Activated T-cell treated with anti-CD3 and anti-CD28 coated beads, Interleukin-2, amount 50 U/mL, for 24 hours (primary cell): ENCODE data around the gene GRM2.

Experiments used
- DNase-seq: peaks from one replicate; pipeline ENCODE4 v3.0.0-alpha.2; 2020
- H3K27ac Mint-ChIP-seq: 2 replicates; pipeline ENCODE4 v1.8.0; 2020; ENCODE audit warnings: mild to moderate bottlenecking, mixed read lengths
- H3K27me3 Mint-ChIP-seq: 2 replicates; pipeline ENCODE4 v1.8.0; 2020; ENCODE audit warnings: mixed read lengths
- H3K36me3 Mint-ChIP-seq: 2 replicates; pipeline ENCODE4 v1.8.0; 2020; ENCODE audit warnings: low read depth, mixed read lengths
- H3K4me1 Mint-ChIP-seq: 2 replicates; pipeline ENCODE4 v1.8.0; 2020; ENCODE audit warnings: low read depth, mixed read lengths
- H3K4me3 Mint-ChIP-seq: 2 replicates; pipeline ENCODE4 v1.8.0; 2020; ENCODE audit warnings: mild to moderate bottlenecking, moderate library complexity, mixed read lengths
- H3K9me3 Mint-ChIP-seq: 2 replicates; pipeline ENCODE4 v1.8.0; 2020; ENCODE audit warnings: mixed read lengths

The GRM2 gene

DNA sequence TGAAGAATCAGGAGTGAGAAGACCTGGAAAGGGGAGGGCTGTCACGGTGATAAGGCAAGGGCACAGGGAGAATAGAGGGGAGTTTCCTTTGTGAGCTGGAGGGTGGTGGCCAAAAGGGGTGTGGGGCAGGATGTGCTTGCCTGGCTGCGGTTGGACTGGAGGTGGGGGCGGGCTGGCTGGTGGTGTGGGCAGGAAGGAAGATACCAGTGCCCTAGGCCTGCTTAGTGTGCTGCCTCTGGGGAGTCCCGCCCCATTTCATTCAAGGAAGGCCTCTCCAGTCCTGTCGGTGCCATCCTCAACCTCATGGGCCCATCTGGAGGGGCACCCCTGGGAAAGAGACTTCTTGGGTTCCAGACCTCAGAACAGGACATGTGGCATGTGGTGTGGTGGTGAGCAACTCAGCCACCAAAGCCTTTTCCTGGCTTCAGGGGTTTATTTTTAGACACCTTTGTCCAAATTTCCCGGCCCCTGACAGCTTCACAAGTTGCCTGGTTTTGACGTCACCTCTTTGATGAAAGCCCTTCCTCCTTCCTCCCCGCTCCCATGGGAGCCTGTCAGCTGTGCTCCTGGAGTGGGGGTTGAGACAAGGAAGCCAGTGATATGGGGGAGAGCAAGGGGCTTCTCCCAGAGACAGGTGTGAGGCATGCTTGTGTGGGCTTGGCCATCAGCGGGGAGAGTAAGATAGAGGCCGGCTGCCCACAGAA, 20.2 kb upstream of the GRM2 start:
- peak overlapping the region; percentile 91 for H3K27ac Mint-ChIP-seq
- peak; percentile 81 for DNase-seq
- no peaks in the 10 kb centered on the region for H3K27me3 Mint-ChIP-seq
- peaks cover 75% of the 10 kb centered on the region for H3K4me1 Mint-ChIP-seq
- H3K4me3 Mint-ChIP-seq: peak overlapping the region; percentile 52
- H3K36me3 Mint-ChIP-seq: peaks cover 84% of the 10 kb centered on the region
- no peaks in the 10 kb centered on the region for H3K9me3 Mint-ChIP-seq

- Mint-ChIP-seq H3K9me3 (no peaks in the 10 kb centered on the region), H3K36me3 (peaks cover 88% of the 10 kb centered on the region), H3K4me3 (no peak overlapping the region), H3K4me1 (peaks cover 65% of the 10 kb centered on the region), H3K27ac (peak overlapping the region; percentile 91), H3K27me3 (no peaks in the 10 kb centered on the region)
- no peak for DNase-seq
Observed at GRCh38 chr3:51687431-51688205, 19.2 kb upstream of the GRM2 start.

DNA sequence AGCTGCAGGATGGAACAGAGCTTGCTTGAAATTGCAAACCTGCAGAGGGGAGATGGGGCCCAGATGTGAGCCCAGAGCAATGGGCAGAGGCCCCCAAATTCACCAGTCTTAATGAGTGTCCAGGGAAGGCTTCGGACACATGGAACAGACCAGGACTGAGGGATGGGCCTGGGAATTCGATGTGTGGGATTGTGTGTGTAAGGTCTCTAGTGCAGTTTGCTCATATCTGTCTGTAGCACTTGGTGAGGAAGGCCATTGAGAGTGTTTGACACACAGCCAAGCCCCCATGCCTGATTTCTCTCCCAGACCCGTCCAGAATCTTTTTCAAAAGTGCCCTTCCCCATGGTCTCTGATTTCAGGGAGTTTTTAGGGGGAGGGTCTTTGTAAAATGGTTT, 18.7 kb upstream of the GRM2 start:
- Mint-ChIP-seq H3K9me3 (no peaks in the 10 kb centered on the region), H3K36me3 (peaks cover 86% of the 10 kb centered on the region), H3K4me3 (no peak overlapping the region), H3K27ac (no peak overlapping the region), H3K27me3 (no peaks in the 10 kb centered on the region), H3K4me1 (peaks cover 59% of the 10 kb centered on the region)
- no peak for DNase-seq

DNA sequence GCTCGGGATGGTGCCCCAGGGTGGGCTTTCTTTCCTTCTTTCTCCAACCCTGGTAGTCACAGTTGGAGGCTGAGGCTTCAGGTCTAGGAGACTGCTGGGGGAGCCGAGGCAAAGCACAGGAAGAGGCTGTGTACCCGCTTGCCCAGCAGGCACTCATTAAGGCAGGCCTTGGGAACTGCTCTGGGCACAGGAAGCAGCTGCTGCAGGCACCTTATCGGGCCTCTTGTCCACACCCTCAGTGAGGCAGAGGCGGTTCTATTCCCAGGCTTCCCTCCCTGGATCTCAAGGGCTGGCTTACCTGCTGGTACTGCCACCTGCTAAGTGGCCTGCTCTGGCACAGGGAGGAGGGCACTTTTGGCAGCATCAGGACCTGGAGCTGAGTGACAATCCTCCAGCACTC, 15.8 kb upstream of the GRM2 start:
- H3K36me3 Mint-ChIP-seq: peaks cover 79% of the 10 kb centered on the region
- DNase-seq: no peak
- no peak overlapping the region for H3K27ac Mint-ChIP-seq
- no peaks in the 10 kb centered on the region for H3K27me3 Mint-ChIP-seq
- H3K4me1 Mint-ChIP-seq: peaks cover 38% of the 10 kb centered on the region
- no peaks in the 10 kb centered on the region for H3K9me3 Mint-ChIP-seq
- H3K4me3 Mint-ChIP-seq: no peak overlapping the region

DNA sequence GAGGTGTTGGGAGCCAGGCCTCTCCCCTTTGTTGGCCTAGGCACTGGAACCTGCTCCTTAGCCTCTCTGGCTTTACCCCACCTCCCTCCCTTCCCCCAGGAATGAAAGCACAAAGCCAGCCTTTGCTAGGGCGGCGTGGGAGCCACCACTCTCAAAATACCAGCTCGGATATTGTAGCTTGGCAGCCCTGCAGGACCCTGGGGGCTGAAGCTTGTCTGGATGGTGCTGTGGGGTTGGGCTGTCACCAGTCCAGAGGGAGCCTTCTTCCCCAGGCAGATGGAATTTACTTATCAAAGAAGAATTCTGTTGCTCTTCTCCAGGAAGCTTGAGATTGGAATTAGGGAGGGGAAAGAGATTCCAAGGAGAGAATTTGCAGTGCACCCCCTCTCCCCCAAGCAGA, 14.9 kb upstream of the GRM2 start:
- H3K4me1 Mint-ChIP-seq: peaks cover 28% of the 10 kb centered on the region
- no peak for DNase-seq
- H3K27ac Mint-ChIP-seq: no peak overlapping the region
- H3K27me3 Mint-ChIP-seq: no peaks in the 10 kb centered on the region
- no peaks in the 10 kb centered on the region for H3K9me3 Mint-ChIP-seq
- no peak overlapping the region for H3K4me3 Mint-ChIP-seq
- peaks cover 77% of the 10 kb centered on the region for H3K36me3 Mint-ChIP-seq

GRCh38 chr3:51692980-51693395, 13.9 kb upstream of the GRM2 start:
- peaks cover 24% of the 10 kb centered on the region for H3K4me1 Mint-ChIP-seq
- H3K9me3 Mint-ChIP-seq: no peaks in the 10 kb centered on the region
- peaks cover 76% of the 10 kb centered on the region for H3K36me3 Mint-ChIP-seq

DNA sequence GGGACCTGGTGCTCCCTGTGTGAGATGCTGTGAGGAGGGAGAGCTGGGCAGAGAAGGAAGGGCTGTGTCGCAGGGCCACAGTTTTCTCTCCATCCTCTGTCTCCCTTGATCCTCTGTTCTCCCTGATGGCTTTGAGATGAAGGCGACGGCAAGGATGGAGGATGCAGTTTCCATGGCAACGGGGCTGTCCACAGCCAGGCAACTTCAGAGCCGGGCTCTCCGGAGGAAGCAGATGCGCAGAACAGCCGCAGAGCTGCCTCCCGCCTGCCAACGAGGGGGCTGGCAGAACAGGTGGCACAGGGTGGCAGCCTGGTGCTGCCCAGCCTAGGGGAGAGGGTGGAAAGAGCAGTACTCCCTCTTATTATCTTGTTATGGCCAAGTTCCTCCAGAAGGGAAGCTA, 9.9 kb upstream of the GRM2 start:
- Mint-ChIP-seq H3K9me3 (no peaks in the 10 kb centered on the region), H3K36me3 (peaks cover 78% of the 10 kb centered on the region)
- DNase-seq: no peak

More at GRCh38 chr3:51692980-51693395, 13.9 kb upstream of the GRM2 start:
- H3K27ac Mint-ChIP-seq: no peak overlapping the region
- H3K27me3 Mint-ChIP-seq: no peaks in the 10 kb centered on the region
- no peak overlapping the region for H3K4me3 Mint-ChIP-seq
- no peak for DNase-seq

DNA sequence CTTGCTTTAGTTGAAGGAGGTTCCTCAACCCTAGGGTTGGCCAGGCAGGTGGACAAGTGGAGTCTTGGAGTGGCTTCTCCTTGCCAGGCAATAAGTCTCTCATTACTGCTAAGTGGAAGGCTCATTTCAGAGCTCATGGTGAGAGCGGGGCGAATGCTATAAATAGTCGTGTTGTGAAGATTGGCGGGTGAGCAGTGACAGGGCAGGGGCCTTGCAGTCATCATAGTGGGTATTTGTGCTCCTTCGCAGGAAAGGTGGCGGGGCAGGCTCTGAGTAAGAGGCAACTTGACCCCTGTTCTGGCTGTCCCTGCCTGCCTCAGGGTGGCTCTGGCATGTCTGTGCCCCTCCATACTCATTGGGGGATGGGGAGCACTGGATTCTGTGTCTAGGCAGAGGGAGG, 8.7 kb upstream of the GRM2 start:
- peaks cover 18% of the 10 kb centered on the region for H3K4me1 Mint-ChIP-seq
- H3K27ac Mint-ChIP-seq: peak overlapping the region; percentile 58
- no peak overlapping the region for H3K4me3 Mint-ChIP-seq
- H3K27me3 Mint-ChIP-seq: no peaks in the 10 kb centered on the region
- no peaks in the 10 kb centered on the region for H3K9me3 Mint-ChIP-seq
- no peak for DNase-seq
- peaks cover 77% of the 10 kb centered on the region for H3K36me3 Mint-ChIP-seq

More for the DNA sequence above, 9.9 kb upstream of the GRM2 start:
- Mint-ChIP-seq H3K4me1 (peaks cover 18% of the 10 kb centered on the region), H3K4me3 (no peak overlapping the region), H3K27ac (no peak overlapping the region), H3K27me3 (no peaks in the 10 kb centered on the region)

DNA sequence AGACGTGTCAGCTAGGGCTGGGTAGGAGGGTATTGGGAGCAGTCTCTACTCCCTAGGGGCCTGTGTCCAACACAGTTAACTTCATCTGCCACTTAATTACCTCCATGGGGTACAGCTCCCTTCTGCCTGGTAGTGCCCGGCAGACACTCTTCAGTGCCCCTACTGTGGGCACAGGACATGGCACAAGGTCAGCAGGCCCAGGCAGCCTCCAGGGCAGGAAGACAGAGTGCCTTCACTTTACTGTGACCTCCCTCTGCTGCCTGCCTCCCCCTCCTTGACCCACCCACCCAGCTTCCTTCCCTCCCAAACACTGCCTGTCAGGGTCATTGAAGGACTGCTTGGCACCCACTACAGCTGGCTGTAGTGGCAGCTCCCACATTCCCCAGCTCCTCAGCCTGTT, 6.5 kb upstream of the GRM2 start:
- H3K27me3 Mint-ChIP-seq: no peaks in the 10 kb centered on the region
- no peak overlapping the region for H3K4me3 Mint-ChIP-seq
- H3K27ac Mint-ChIP-seq: no peak overlapping the region
- H3K4me1 Mint-ChIP-seq: peaks cover 18% of the 10 kb centered on the region
- peaks cover 79% of the 10 kb centered on the region for H3K36me3 Mint-ChIP-seq
- no peak for DNase-seq
- H3K9me3 Mint-ChIP-seq: no peaks in the 10 kb centered on the region

DNA sequence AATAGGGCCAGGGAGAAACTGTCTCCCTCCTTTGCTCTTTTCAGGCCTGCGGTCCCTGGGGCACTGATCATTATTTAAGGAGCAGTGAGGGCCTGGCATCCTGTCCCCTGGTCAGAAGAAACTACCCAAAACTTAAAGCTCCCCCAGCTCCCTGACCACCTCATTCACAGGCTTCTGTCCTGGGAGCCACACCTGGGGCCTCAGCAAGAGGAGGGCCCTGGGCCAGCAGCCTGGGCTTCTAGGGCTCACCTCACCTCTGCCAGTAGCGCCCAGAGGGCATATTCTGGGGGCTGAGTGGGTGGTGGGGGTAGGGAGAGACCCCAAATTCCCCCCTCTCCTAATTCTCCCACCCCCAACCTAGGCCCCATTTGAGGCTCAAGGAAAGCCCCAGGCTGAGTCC, 4.7 kb upstream of the GRM2 start:
- Mint-ChIP-seq H3K36me3 (peaks cover 71% of the 10 kb centered on the region), H3K9me3 (no peaks in the 10 kb centered on the region), H3K27ac (no peak overlapping the region), H3K27me3 (no peaks in the 10 kb centered on the region), H3K4me1 (peaks cover 29% of the 10 kb centered on the region), H3K4me3 (no peak overlapping the region)
- no peak for DNase-seq

GRCh38 chr3:51703068-51703760, 3.7 kb upstream of the GRM2 start:
- H3K4me1 Mint-ChIP-seq: peaks cover 26% of the 10 kb centered on the region
- no peaks in the 10 kb centered on the region for H3K9me3 Mint-ChIP-seq
- peaks cover 61% of the 10 kb centered on the region for H3K36me3 Mint-ChIP-seq
- no peak overlapping the region for H3K4me3 Mint-ChIP-seq
- DNase-seq: no peak
- H3K27ac Mint-ChIP-seq: no peak overlapping the region
- H3K27me3 Mint-ChIP-seq: no peaks in the 10 kb centered on the region

DNA sequence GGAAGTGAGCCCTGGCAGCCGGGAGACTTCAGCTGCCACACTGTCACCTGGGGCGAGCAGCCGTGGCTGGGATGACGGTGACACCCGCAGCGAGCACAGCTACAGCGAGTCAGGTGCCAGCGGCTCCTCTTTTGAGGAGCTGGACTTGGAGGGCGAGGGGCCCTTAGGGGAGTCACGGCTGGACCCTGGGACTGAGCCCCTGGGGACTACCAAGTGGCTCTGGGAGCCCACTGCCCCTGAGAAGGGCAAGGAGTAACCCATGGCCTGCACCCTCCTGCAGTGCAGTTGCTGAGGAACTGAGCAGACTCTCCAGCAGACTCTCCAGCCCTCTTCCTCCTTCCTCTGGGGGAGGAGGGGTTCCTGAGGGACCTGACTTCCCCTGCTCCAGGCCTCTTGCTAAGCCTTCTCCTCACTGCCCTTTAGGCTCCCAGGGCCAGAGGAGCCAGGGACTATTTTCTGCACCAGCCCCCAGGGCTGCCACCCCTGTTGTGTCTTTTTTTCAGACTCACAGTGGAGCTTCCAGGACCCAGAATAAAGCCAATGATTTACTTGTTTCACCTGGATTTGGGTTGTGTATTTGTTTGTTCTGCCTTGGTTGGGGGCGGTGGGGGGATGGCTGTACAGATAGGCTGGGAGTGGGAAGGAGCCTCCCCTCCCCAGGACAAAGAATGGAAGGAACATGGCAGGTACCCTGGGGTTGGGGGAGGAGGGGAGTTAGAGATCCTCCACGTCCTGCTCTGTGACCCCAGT, 2.9 kb upstream of the GRM2 start:
- no peak overlapping the region for H3K4me3 Mint-ChIP-seq
- no peak for DNase-seq
- no peaks in the 10 kb centered on the region for H3K27me3 Mint-ChIP-seq
- H3K36me3 Mint-ChIP-seq: peaks cover 54% of the 10 kb centered on the region
- H3K27ac Mint-ChIP-seq: peak overlapping the region; percentile 24
- peaks cover 22% of the 10 kb centered on the region for H3K4me1 Mint-ChIP-seq
- no peaks in the 10 kb centered on the region for H3K9me3 Mint-ChIP-seq

GRCh38 chr3:51704511-51704950, 2.3 kb upstream of the GRM2 start:
- peaks cover 49% of the 10 kb centered on the region for H3K36me3 Mint-ChIP-seq
- H3K27me3 Mint-ChIP-seq: no peaks in the 10 kb centered on the region
- H3K9me3 Mint-ChIP-seq: no peaks in the 10 kb centered on the region
- DNase-seq: no peak
- no peak overlapping the region for H3K27ac Mint-ChIP-seq
- H3K4me3 Mint-ChIP-seq: no peak overlapping the region
- H3K4me1 Mint-ChIP-seq: peaks cover 20% of the 10 kb centered on the region

DNA sequence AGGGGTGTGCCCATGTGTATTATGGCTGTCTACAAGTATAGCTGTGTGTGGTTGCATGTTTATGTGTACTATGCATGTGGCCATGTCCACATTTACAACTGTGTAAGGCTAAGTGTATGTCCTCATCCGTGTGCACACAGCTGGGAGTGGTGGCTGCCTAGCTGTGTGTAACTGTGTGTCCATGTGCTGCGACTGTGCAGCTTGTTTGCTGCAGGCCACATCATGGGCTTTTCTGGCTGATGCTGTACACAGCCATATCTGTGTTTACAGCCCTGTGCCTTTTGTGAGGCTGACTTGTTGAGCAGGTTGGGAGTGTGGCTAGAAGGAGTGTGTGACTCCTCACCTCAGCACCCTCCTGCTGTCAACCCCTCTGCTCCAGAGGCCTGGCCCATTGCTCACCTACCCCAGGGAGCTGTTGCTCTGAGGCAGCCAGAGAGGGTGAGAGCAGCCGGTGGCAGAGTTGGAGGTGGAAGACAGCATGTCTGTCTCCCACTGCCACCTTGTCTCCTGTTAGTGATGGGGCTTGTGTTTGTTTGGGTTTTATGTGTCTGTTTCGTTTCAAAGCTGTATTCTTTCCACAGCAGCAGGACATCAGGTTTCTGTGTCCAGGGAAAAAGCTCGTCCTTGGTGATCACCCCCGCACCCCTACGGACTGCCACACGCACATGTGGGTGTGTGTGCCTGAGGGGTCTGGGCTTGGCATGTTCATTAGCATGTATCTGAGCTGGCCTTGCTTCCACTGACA, 1.4 kb upstream of the GRM2 start:
- Mint-ChIP-seq H3K4me3 (no peak overlapping the region), H3K4me1 (peaks cover 19% of the 10 kb centered on the region), H3K27me3 (no peaks in the 10 kb centered on the region), H3K9me3 (no peaks in the 10 kb centered on the region), H3K27ac (no peak overlapping the region), H3K36me3 (peaks cover 40% of the 10 kb centered on the region)
- no peak for DNase-seq
